ENCODE results near the gene TRMT11.
A peak's percentile ranks its signal among the peaks of the same experiment; 100 is the strongest.
"Not testable (repeated sequence)": the region's sequence is repeated elsewhere in the genome, so short reads cannot be mapped to it uniquely, and the experiment has no call there.

Gene TRMT11

DNA sequence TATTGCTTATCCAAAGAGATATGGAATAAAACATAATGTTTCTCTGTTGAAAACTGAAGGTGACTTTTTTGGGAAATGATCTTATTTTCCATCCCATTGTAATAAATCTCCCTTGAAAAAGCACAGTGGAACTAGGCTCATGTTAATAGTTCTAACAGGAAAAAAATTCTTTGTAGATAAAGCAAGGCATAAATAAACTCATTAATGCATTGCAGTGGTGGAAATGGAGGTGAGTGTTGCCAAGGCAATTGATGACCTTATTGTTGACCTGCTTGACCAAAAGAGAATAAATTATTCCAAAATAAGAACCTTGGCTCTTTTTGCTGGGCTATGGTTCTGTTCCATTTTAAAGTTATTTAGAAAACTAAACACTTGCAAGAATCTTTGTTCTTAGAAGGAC, 55.2 kb downstream of the TRMT11 start:
- DNase-seq: no peak

DNA sequence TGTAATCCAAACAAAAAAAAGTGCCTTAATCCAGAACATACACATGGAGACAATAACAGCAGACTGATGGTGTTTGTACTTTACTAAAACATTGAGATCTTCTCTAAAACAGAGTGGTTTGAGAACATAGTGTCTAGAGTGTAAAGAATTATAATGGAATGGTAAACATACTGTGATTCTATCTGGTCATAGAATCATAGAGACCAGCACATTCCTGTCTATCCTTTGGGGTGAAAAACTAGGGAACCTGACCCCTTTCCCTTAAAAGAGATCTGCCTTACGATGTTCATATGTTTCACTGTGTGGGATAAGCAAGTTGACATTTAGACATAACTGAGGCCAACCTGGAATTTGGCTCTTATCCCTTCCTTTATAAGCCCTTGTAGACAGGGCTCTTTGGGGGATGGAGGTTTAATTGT, 55.7 kb downstream of the TRMT11 start:
- no peak for DNase-seq

DNA sequence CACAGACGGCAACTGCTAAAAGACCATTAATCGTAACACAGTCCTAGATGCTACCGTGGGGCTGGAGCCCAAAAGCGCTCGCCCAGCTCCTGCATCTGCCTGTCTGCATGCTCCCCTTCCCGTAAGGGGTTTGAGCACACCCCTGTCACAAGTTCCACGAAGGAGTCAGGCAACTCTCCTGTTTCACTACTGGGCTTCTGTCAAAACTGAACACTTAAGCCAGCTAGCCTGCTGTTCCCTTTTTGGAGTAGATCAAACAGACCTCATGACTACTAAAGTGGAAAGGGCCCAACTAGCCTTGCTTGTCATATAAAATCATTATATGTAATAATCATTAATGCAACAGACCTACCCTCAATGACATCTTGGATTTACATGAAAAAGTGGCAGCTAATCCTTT, 61.3 kb downstream of the TRMT11 start:
- no peak for DNase-seq

DNA sequence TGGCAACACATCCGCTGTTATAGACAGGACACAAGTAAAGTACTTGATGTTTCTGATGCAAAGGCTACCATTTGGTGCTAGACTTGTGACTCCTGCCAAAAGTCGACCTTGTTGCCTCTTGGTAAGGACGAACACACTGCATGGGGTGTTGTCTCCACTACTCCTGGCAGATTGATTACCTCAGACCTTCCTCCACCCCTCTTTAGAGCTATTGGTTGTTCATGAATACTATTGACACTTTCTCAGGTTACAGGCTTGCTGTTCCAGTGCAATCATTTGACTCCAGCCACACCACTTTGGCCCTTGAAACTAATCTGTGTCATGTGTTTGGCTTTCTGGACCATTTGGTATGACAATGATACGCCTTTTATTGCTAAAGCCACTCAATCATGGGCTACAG, 62.3 kb downstream of the TRMT11 start:
- no peak for DNase-seq

DNA sequence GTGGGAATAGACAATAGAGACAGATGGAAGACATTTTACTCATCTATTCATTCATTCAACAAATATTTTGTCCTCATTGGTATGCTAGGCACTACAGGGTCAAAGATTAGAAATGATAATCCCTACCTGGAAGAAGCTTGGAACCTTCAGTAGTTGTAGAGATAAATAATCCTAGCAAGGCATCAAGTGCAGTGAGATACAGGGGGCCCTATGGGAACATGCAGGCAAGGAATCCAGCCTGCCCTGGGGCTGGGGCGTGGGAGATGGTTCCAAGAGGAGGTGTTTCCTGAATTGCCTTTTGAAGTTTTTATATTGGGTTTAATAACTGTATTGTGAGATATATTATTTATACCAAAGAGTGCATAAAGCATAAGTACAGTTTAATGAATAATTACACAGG, 64.5 kb downstream of the TRMT11 start:
- DNase-seq: no peak

DNA sequence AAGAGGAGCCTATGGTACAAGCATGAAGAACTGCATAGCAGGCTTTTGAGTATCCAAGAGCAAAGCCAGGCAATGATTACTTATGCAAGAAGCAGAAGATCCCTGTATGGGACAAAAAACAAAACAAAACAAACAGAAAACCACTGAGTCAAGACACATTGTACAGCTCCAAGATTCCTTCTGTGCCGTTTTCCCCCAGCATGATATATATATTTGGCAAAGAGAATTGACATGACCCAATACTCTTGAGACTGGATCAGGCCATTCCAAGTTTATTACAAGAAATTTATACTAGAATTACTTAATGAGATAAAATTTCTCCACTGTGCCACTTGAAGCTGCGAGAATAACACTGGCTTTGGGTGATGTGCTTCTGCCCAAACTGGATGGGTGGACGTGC, 65.5 kb downstream of the TRMT11 start:
- no peak for DNase-seq

DNA sequence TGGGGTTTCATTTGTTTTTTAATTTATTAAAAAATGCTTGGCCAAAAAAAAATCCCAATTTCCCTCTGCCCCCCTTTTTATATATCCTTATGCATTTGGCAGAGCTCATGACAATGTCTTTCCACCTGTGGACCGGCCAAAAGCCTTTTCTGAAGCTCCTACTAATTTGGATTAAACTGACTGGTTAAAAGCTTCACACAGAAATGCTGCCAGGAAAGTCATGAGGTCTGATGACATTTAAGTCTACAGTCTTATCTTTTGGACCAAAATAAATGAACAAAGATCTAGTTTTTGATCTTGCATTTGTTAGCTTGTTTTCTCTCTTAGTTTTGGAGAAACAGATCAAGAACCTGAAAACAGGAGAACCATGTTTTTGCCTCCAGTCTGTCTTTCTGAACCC, 66.1 kb downstream of the TRMT11 start:
- DNase-seq: no peak

DNA sequence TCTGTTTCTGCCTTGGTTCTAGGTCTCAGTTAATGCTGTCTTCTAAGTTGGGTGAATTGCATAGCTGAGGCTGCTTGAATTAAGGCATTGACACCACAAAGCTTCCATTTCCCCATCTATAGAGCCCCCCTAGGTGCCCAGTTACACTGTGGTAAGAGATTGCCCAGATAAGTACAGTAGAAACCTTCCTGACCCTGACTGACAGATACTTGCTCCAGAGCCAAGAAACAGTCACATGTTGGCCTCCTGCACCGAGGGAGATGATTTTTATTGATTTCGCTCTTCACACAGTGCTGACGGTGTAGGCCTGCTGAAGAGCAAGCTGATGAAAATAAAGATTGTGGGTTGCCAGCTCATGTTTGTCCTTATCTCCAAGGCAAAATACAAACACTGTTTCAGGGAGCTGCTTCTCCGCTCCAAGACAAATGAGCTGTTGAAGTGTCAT, 67.9 kb downstream of the TRMT11 start:
- no peak for DNase-seq

DNA sequence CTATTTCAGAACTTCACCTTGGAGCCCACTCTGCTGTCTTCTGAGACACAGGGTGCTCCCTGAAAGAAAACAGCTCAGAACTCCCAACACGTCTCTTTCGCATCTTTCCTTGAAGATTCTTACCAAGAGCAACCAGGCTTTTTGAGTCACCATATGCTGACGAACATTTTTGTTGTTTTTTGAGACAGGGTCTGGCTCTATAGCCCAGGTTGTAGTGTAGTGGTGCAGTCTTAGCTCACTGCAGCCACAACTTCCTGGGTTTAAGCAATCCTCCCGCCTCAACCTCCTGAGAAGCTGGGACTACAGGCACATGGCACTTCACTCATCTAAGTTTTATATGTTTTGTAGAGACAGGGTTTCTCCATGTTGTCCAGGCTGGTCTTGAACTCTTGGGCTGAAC, 68.5 kb downstream of the TRMT11 start:
- DNase-seq: no peak

DNA sequence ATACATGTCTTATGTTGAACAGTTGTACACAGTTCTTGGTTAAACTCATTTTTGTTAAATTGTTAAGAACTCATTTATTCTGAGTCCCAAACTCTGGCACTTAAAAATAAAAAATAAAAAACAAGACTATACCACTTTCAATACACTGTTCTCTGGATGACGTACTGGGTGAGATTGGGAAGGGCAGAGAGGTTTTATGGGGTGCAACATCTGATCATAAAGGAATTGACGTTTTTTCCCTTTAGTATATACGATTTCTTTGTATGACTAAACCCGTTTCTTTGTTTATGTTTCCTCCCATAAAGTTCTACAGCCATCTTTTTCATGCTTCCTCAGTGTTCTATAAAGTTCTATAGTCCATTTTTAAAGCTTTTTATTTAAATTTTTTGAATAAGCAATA, 69.1 kb downstream of the TRMT11 start:
- no peak for DNase-seq

DNA sequence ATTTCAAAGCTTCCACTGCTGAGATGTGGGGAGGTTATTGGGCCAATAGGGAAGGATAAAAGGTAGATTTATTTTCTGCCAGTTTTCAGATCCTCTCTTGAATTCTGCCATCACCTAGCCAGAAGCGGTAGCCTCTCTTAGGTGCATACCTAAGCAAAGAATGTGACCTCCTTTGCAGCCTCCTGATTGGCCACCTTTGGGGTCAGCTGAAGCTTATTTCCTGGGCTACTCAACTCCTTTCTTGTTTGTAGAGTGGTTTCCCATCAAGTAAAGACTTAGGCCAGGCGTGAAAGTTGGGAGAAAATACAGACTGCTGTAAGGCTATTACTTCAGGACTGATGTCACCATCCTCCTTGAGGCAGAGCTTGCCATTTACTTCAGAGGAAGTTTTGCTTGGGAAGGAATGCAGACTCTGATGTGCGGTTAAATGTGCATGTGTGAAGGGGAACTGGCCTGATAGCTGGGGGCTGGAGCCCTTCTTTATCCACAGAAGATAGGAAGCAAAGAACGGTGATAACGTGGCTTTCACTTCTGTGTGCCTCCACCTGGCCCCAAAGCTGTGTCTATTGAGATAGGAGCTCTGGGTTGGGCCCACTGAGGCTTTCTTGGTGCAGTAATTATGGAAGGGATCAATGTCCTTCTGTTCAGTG, 70.1 kb downstream of the TRMT11 start:
- no peak for DNase-seq

DNA sequence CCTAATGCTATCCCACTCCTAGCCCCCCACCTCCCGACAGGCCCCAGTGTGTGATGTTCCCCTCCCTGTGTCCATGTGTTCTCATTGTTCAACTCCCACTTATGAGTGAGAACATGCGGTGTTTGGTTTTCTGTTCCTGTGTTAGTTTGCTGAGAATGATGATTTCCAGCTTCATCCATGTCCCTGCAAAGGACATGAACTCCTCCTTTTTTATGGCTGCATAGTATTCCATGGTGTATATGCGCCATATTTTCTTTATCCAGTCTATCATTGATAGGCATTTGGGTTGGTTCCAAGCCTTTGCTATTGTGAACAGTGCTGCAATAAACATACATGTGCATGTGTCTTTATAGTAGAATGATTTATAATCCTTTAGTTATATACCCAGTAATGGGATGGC, 71.7 kb downstream of the TRMT11 start:
- DNase-seq: not testable (repeated sequence)

DNA sequence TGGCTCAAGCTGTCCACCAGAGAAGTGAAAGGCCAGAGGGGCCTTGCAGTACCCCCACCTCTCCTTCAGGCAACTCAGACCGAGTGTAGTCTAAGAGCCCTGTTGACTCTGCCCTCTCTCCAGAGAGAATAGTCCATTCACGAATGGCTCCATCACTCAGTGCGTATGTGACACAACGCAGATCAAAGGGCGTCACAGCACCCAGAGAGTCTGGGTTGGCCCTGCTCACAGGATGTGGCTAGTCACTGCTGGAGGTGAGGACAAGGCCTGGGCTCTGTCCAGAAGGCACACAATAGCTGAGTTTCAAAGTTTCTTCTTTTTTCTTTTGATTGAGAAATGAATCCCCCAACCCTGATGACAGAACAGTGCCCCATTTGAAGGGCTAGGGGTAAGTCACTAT, 74.1 kb downstream of the TRMT11 start:
- no peak for DNase-seq

DNA sequence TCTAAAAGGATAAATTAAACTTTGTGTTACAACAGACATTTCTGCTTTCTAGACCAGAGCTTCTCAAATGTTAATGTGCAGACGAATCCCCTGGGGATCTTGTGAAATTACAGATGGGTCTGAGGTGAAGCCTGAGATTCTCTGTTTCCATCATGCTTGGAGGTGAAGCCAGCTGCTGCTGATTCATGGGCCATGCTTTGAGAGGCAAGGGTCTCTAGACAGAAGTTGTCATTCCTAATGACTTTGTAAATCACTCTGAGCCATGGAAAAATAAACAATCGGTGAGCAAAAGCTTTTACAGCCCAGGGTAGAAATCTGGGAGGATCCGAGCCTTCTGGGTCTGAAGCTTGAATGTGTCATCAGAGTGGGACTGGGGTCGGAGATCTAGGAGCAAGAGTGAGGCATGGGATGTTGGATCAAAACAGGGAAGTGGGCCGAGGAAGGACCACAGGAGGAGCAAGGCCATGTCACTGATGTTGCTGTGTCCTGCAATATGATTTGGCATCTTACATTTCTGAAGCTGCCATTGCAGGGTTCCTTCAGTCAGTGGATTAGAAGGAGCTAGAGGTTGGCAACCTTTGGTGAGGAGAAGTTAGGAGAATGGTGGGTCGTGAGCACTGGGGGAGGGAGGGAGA, 77.3 kb downstream of the TRMT11 start:
- no peak for DNase-seq

DNA sequence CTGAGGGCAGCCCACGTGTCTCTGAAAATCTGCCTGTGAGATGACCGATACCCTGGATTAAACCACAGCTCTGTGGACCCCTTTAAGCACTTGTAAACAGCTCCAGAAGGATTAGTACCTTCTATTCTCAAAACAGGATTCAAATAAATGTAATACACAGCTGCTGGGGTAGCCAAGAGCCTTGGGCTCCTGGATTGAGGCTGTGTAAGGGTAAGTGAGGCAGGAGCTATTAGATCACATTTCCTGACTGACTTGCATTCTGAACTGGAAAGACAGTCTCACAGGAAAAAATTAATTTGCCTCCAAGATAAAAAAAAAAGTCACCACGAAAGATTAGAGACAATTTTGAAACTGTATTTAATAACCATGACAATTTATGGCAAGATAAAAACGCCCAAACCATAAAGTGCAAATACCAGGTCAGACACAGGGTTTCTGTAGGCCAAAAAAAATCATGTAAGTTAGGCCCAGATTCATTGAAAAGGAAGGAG, 78.0 kb downstream of the TRMT11 start:
- DNase-seq: no peak

DNA sequence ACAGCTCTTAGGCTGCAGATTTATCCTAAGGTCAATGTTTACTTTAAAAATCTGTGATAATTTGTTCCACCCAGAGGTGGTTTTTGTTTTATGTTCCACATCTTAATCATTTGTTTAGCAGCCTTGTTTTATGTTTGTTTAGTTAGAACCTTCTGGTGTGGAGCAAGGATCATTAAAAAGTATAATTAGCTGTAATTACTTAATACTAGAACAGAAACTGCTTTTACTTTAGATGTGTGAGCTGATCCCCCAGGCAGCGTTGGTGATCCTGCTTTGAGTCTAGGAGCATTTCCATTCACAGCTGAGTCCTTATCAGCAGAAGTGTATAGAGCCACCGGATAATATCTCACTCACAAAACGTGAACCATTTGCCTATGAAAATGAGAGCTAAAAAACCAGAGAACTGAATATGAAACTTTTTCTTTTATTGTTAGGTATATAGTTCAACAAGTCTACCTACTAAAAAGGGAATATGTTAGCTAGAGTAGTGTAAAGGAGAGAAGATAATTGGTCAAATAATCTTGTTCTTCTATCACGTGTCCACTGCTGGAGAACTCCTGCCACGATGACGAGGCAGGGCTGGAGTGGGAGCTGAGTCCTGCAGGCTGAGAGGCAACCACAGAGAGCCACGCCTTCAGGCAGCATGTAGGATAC, 78.5 kb downstream of the TRMT11 start:
- DNase-seq: no peak

DNA sequence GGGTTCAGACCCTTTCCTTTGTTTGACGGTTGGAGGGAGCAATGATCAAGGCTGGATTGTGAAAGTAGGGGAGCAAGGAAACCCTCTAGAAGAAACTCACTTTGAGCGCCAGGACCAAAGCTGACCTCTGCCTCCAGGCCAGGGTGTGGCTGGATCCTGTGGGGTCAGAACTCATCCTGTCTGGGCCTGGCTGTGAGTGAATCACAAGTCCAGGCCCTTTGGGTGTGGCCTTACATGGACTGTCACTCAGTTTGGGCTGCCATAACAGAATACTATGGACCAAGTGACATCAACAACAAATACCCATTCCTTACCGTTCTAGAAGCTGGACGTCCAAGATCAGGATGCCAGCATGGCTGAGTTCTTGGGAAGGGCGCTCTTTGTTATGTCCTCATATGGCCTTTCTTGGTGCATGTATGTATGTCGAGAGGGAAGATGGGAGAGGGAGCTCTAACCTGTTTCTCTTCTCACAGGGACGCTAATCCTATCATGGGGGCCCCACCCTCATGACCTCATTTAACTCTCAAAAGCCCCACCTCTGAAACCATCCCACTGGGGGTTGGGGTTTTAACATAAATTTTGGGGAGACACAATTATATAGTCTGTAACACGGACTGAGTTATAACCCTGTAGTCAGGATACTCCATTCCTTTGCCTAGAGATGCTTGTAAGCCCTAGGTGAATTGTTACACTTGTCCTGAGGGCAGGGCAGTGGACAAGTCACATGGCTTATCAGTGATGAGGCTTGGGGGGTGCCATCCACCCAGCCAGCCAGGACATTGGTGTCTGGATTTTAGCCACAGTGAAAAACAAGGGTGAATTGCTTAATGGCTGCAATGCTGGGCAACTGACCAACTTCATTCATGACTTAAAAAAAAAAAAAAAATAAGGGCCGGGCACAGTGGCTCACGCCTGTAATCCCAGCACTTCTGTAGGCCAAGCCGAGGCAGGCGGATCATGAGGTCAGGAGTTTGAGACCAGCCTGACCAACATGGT, 80.0 kb downstream of the TRMT11 start:
- DNase-seq: no peak

DNA sequence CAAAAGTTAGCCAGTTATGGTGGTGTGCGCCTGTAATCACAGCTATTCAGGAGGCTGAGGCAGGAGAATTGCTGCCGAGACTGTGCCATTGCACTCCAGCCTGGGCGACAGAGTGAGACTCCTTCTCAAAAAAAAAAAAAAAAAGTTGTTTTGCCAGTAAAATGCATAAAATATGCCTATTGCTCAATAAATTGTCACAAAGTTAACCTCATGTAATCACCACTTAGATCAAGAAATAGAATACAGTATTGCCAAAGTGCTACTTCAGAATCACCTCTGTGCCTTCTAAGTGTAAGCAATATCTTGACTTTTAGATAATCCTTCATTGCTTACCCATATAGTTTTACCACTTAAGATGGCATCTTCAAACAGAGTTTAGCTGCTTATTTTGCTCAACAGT, 80.7 kb downstream of the TRMT11 start:
- no peak for DNase-seq

DNA sequence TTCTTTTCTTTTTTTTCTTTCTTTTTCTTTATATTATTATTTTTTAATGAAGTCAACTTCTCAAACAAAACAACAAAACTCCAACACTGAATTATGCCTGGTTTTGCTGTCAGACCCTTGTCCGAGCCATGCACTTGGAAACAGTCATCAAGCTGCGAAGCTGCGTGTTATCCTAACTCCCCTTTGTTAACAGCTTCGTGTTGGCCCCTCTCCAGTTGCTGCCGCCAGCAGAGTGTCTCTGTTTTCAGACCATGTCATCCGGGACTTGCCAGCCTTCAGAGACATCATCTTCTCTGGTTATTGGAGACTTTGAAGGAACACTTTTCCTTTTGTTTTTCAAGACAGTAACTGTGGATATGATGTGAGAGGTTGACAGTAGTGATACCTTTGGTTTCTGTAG, 83.1 kb downstream of the TRMT11 start:
- peak in 10 of 56 donors; percentile 1 to 31 (median 6) for DNase-seq

DNA sequence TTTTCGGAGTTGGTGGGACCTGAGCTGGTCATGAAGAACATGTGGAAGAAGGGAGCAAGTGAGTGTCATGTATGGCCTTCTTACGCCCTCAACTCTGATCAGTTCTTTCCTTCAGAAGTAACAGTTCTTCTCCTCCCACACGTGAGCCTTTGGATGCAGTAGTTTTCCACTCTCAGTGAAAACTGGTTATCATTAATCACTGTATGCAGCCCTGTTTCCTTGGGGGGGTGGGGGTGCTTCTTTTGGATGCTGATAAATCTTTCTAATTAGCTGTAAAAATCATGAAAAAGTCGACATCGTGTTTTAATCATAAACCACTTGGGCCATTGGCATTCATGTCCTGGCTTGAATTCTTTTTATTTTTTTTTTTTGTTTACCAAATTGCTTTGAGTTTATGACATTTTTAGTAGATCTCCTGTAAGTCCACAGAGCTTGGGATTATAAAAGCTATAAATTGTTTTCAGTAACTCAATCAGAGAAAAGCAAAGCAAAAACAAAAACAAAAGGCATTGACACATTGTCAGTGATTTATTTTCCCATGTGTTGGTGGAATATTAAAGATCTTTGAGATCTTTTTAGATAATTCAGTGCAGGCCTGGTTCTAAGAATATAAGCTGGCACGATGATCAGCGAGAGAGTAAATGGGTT, 84.8 kb downstream of the TRMT11 start:
- DNase-seq: no peak

DNA sequence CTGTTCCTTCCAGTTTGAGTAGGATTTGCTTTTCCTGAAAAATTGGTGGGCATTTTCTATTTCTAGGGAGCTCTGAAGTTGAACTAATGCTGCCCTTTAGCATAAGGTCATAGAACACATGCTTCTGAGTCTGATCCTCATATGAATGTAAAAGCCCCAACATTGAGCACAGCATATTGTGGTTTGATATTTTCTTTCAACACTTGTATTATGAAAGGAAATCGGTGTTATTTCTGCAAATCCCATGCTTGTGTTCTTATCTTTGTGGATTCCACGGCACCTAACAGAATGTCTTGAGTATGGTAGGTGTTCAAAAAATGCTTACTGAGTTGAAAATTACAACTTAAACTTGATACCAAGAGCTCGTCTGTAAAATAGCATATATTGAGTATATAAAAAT, 85.8 kb downstream of the TRMT11 start:
- DNase-seq: no peak

Data from nucleus accumbens (tissue), 56 donors.